H7 (cell line): Measurements from ENCODE around the gene GLIPR2. TPM values are rescaled to one million over a fixed set of nuclear protein-coding genes. Genes with fewer than 3 reads are reported as not detected.

ENCODE experiments used
- DNase-seq: peaks from one replicate; pipeline ENCODE4 v3.0.0; 2012
- H3K27me3 ChIP-seq: 2 replicates; pipeline ENCODE4 v1.6.0; 2011; ENCODE audit warnings: mild to moderate bottlenecking, low read length; ENCODE audit not compliant: control insufficient read depth, insufficient read depth
- H3K36me3 ChIP-seq: replicated peaks from 2 replicates; pipeline ENCODE4 v1.5.1; 2011; ENCODE audit warnings: low read length; ENCODE audit not compliant: control insufficient read depth, insufficient read depth
- H3K4me3 ChIP-seq: 2 replicates; pipeline ENCODE4 v1.5.1; 2011; ENCODE audit warnings: low read depth, mild to moderate bottlenecking, control low read depth, low read length, moderate library complexity; ENCODE audit not compliant: insufficient read depth
- total RNA-seq: library from RNA; depleted of rRNA; stranded (reverse); fragments of >200 nt; shearing (Covaris generic); gene quantifications from 2 replicates; pipeline ENCODE4 v1.2.3, GENCODE V29; 2014

The GLIPR2 gene
- total RNA-seq, 1 experiment from 2014 or later: 9.1 TPM

GRCh38 chr9:36145970-36146369 is 9.4 kb downstream of the GLIPR2 start:
- no peaks in the 10 kb centered on the region for H3K27me3 ChIP-seq
- H3K36me3 ChIP-seq: no peaks in the 10 kb centered on the region; the same call in 1 of the 2 replicates
- DNase-seq: no peak

GRCh38 chr9:36146651-36147050 is 10.1 kb downstream of the GLIPR2 start:
- no peak overlapping the region for H3K4me3 ChIP-seq
- no peaks in the 10 kb centered on the region; the same call in 1 of the 2 replicates for H3K36me3 ChIP-seq
- DNase-seq: peak; percentile 31
- H3K27me3 ChIP-seq: no peaks in the 10 kb centered on the region

More at GRCh38 chr9:36145970-36146369, 9.4 kb downstream of the GLIPR2 start:
- H3K4me3 ChIP-seq: no peak overlapping the region

- Histone ChIP-seq H3K36me3 (no peaks in the 10 kb centered on the region; the same call in 1 of the 2 replicates), H3K27me3 (no peaks in the 10 kb centered on the region), H3K4me3 (no peak overlapping the region)
- no peak for DNase-seq
Observed at GRCh38 chr9:36147441-36148175, 11.1 kb downstream of the GLIPR2 start.

GRCh38 chr9:36148311-36149051 is 11.9 kb downstream of the GLIPR2 start:
- Histone ChIP-seq H3K27me3 (no peaks in the 10 kb centered on the region), H3K36me3 (no peaks in the 10 kb centered on the region; the same call in 1 of the 2 replicates), H3K4me3 (no peak overlapping the region)
- DNase-seq: no peak

- peak; percentile 32 for DNase-seq
- no peaks in the 10 kb centered on the region; the same call in 1 of the 2 replicates for H3K36me3 ChIP-seq
- no peak overlapping the region for H3K4me3 ChIP-seq
- H3K27me3 ChIP-seq: no peaks in the 10 kb centered on the region
Observed at GRCh38 chr9:36149197-36149596, 12.7 kb downstream of the GLIPR2 start.

GRCh38 chr9:36150574-36151315 is 14.2 kb downstream of the GLIPR2 start:
- Histone ChIP-seq H3K36me3 (no peaks in the 10 kb centered on the region; the same call in 1 of the 2 replicates), H3K4me3 (no peak overlapping the region)
- no peak for DNase-seq

GRCh38 chr9:36151316-36152210 is 15.0 kb downstream of the GLIPR2 start:
- Histone ChIP-seq H3K36me3 (no peaks in the 10 kb centered on the region; the same call in 1 of the 2 replicates), H3K27me3 (no peaks in the 10 kb centered on the region), H3K4me3 (no peak overlapping the region)
- no peak for DNase-seq

More at GRCh38 chr9:36150574-36151315, 14.2 kb downstream of the GLIPR2 start:
- no peaks in the 10 kb centered on the region for H3K27me3 ChIP-seq

- no peak overlapping the region for H3K4me3 ChIP-seq
- H3K27me3 ChIP-seq: no peaks in the 10 kb centered on the region
- H3K36me3 ChIP-seq: no peaks in the 10 kb centered on the region; the same call in 1 of the 2 replicates
- DNase-seq: peak; percentile 14
Observed at GRCh38 chr9:36152741-36153438, 16.4 kb downstream of the GLIPR2 start.

- DNase-seq: no peak
- Histone ChIP-seq H3K4me3 (no peak overlapping the region), H3K36me3 (no peaks in the 10 kb centered on the region), H3K27me3 (no peaks in the 10 kb centered on the region)
Observed at GRCh38 chr9:36153746-36154145, 17.2 kb downstream of the GLIPR2 start.

GRCh38 chr9:36154331-36154952 is 17.9 kb downstream of the GLIPR2 start:
- Histone ChIP-seq H3K27me3 (no peaks in the 10 kb centered on the region), H3K4me3 (no peak overlapping the region), H3K36me3 (no peaks in the 10 kb centered on the region)
- peak; percentile 7 for DNase-seq

GRCh38 chr9:36156116-36156515 is 19.6 kb downstream of the GLIPR2 start:
- DNase-seq: no peak
- Histone ChIP-seq H3K4me3 (no peak overlapping the region), H3K36me3 (no peaks in the 10 kb centered on the region)

GRCh38 chr9:36158122-36158521 is 21.6 kb downstream of the GLIPR2 start:
- Histone ChIP-seq H3K36me3 (no peaks in the 10 kb centered on the region), H3K27me3 (no peaks in the 10 kb centered on the region), H3K4me3 (no peak overlapping the region)
- no peak for DNase-seq

More at GRCh38 chr9:36156116-36156515, 19.6 kb downstream of the GLIPR2 start:
- H3K27me3 ChIP-seq: no peaks in the 10 kb centered on the region

- DNase-seq: no peak
- Histone ChIP-seq H3K36me3 (no peaks in the 10 kb centered on the region), H3K27me3 (no peaks in the 10 kb centered on the region), H3K4me3 (no peak overlapping the region)
Observed at GRCh38 chr9:36158917-36159316, 22.4 kb downstream of the GLIPR2 start.
